IPS-18a (cell line): ENCODE results near the gene RPTN.

ENCODE experiments used
- H3K27ac ChIP-seq: one replicate; pipeline ENCODE4 v1.5.1; 2013; ENCODE audit warnings: low read length
- H3K27me3 ChIP-seq: one replicate; pipeline ENCODE4 v1.6.1; 2013; ENCODE audit warnings: mild to moderate bottlenecking, low read length; ENCODE audit not compliant: control insufficient read depth, insufficient read depth
- H3K36me3 ChIP-seq: one replicate; pipeline ENCODE4 v1.6.1; 2013; ENCODE audit warnings: low read depth, low read length; ENCODE audit not compliant: control insufficient read depth
- H3K4me1 ChIP-seq: one replicate; pipeline ENCODE4 v1.6.1; 2013; ENCODE audit warnings: low read depth, low read length; ENCODE audit not compliant: control insufficient read depth
- H3K4me3 ChIP-seq: one replicate; pipeline ENCODE4 v1.5.1; 2013; ENCODE audit warnings: low read length
- H3K9ac ChIP-seq: one replicate; pipeline ENCODE4 v1.6.1; 2013; ENCODE audit warnings: mild to moderate bottlenecking, low read length, moderate library complexity
- H3K9me3 ChIP-seq: one replicate; pipeline ENCODE4 v1.6.1; 2013; ENCODE audit warnings: low read depth, low read length; ENCODE audit not compliant: control insufficient read depth

Gene RPTN

DNA sequence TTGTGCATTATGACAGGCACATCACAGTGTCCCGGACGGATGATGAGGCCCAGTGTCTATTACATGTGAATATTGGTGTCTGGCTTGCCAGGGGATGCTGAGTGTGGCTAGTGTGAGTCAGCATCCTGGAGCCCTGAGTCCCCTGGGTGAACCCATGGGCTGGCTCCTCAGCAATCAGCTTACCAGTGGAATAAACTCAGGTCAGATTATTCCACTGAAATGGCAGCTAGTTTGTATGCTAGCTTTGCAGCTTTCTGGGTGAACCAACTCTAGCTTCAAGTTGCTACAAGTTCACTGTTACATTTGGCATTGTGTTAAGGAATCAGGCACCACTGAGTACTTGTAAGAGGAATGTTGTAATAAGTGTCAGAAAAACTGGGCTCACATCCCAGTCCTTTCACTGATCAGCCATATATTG lies 23.9 kb upstream of the RPTN start:
- Histone ChIP-seq H3K9me3 (peaks cover 37% of the 10 kb centered on the region), H3K36me3 (no peaks in the 10 kb centered on the region), H3K4me3 (no peak overlapping the region), H3K9ac (no peak overlapping the region), H3K4me1 (no peaks in the 10 kb centered on the region), H3K27ac (no peak overlapping the region), H3K27me3 (no peaks in the 10 kb centered on the region)

GRCh38 chr1:152182431-152182830 lies 23.4 kb upstream of the RPTN start:
- Histone ChIP-seq H3K36me3 (no peaks in the 10 kb centered on the region), H3K4me1 (no peaks in the 10 kb centered on the region), H3K4me3 (no peak overlapping the region), H3K9me3 (peaks cover 34% of the 10 kb centered on the region), H3K27me3 (no peaks in the 10 kb centered on the region), H3K27ac (no peak overlapping the region), H3K9ac (no peak overlapping the region)

GRCh38 chr1:152179566-152179965 lies 20.5 kb upstream of the RPTN start:
- Histone ChIP-seq H3K4me1 (no peaks in the 10 kb centered on the region), H3K9me3 (peaks cover 47% of the 10 kb centered on the region), H3K4me3 (no peak overlapping the region), H3K27ac (no peak overlapping the region), H3K9ac (no peak overlapping the region), H3K27me3 (no peaks in the 10 kb centered on the region), H3K36me3 (no peaks in the 10 kb centered on the region)

GRCh38 chr1:152170287-152170905 lies 11.4 kb upstream of the RPTN start:
- H3K9me3 ChIP-seq = peaks cover 55% of the 10 kb centered on the region
- H3K36me3 ChIP-seq = no peaks in the 10 kb centered on the region
- H3K27ac ChIP-seq = no peak overlapping the region
- H3K27me3 ChIP-seq = no peaks in the 10 kb centered on the region
- H3K4me1 ChIP-seq = no peaks in the 10 kb centered on the region
- H3K4me3 ChIP-seq = no peak overlapping the region
- H3K9ac ChIP-seq = no peak overlapping the region

DNA sequence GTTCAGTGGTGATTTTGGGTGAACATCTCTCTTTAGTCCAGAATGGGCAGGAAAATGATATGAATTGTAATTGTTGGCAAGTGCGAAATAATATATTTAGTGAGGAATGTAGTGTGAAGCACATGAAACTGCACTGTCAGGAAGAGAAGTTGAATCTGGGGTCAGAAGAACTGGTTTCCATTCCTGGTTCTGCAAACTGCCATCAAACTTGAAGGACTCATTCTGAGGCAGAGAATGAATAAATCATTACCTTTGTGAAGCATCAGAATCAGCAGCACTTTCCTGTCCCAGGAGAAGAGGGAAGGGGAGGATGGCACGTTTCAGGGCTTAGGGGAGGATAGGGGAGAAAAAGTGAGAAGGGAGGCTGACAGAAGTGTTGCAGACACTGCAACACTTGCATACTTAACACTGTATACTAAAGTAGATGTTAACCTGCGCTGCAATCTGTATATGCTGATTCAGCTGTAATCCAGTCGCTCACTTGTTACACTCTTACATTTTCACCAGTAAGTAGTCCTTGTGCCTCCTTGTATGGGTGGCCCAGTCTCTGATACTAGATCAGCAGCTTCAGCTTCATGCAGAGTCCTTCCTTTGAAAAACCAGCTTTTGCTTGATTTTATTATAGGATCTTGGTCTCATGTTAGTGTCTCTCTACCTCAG lies 10.5 kb upstream of the RPTN start:
- H3K27ac ChIP-seq = no peak overlapping the region
- peaks cover 56% of the 10 kb centered on the region for H3K9me3 ChIP-seq
- H3K36me3 ChIP-seq = no peaks in the 10 kb centered on the region
- H3K9ac ChIP-seq = no peak overlapping the region
- H3K4me3 ChIP-seq = no peak overlapping the region
- no peaks in the 10 kb centered on the region for H3K27me3 ChIP-seq
- no peaks in the 10 kb centered on the region for H3K4me1 ChIP-seq

DNA sequence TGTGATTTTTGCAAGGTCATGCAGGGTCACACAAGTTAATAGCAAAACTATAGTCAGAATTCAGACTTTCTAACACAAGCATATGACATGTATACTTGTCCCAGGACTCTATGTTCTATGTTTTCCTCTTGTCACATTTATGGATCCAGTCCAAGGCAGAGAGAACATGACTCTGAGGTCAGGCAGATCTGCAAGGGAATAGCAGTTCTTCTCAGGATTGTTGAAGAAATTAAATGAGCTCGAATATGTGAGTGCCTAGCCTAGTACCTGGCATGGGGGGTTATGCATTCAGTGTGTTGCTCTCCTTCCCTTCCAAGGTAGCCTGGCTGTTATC lies 9.5 kb upstream of the RPTN start:
- no peak overlapping the region for H3K9ac ChIP-seq
- peaks cover 54% of the 10 kb centered on the region for H3K9me3 ChIP-seq
- no peak overlapping the region for H3K4me3 ChIP-seq
- no peaks in the 10 kb centered on the region for H3K4me1 ChIP-seq
- no peaks in the 10 kb centered on the region for H3K27me3 ChIP-seq
- H3K36me3 ChIP-seq = no peaks in the 10 kb centered on the region
- no peak overlapping the region for H3K27ac ChIP-seq

DNA sequence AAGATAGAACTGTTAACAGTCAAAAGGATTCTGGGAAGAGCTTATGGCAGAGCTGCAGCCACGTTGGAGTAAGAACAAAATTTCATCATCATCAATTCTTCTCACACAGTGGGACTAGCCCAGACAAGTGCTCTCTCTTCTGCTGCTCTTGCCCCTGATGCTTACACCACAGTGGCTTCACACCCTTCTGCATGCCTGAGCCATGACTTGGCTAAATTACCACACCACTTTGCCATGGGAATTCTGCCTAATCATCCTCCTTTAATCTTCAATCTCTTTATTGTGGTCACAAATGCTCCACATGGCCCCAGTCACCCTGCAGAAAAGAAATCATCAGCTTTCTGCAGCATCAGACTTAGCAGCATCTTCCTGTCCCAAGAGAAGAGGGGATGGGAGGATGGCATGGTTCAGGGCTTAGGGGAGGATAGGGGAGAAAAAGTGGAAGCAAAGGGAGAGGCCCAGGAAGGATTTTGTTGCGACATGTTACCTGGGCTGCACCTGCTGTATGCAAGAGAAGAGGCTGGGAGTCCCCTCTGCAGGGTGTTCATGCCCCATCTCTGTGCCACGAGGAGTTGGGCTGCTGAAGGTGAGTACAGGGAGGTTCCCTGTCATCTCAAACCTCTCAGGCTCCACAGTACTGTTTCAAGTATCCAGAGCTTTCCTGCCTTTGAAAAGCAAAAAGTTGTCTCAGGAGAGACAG lies 9.0 kb upstream of the RPTN start:
- Histone ChIP-seq H3K9me3 (peaks cover 59% of the 10 kb centered on the region), H3K36me3 (no peaks in the 10 kb centered on the region), H3K4me1 (no peaks in the 10 kb centered on the region), H3K9ac (no peak overlapping the region), H3K4me3 (no peak overlapping the region), H3K27me3 (no peaks in the 10 kb centered on the region), H3K27ac (no peak overlapping the region)

- Histone ChIP-seq H3K4me3 (no peak overlapping the region), H3K36me3 (no peaks in the 10 kb centered on the region), H3K4me1 (no peaks in the 10 kb centered on the region), H3K9me3 (peaks cover 58% of the 10 kb centered on the region), H3K27me3 (no peaks in the 10 kb centered on the region), H3K27ac (no peak overlapping the region), H3K9ac (no peak overlapping the region)
Observed at GRCh38 chr1:152166966-152167365, 7.9 kb upstream of the RPTN start.

- Histone ChIP-seq H3K4me3 (no peak overlapping the region), H3K27ac (no peak overlapping the region), H3K4me1 (no peaks in the 10 kb centered on the region), H3K9ac (no peak overlapping the region), H3K27me3 (no peaks in the 10 kb centered on the region), H3K9me3 (peaks cover 67% of the 10 kb centered on the region), H3K36me3 (no peaks in the 10 kb centered on the region)
Observed at GRCh38 chr1:152165286-152166077, 6.5 kb upstream of the RPTN start.

- H3K4me1 ChIP-seq = no peaks in the 10 kb centered on the region
- no peaks in the 10 kb centered on the region for H3K27me3 ChIP-seq
- H3K27ac ChIP-seq = no peak overlapping the region
- peaks cover 72% of the 10 kb centered on the region for H3K9me3 ChIP-seq
- no peak overlapping the region for H3K9ac ChIP-seq
- no peak overlapping the region for H3K4me3 ChIP-seq
- H3K36me3 ChIP-seq = no peaks in the 10 kb centered on the region
Observed at GRCh38 chr1:152164517-152165136, 5.6 kb upstream of the RPTN start.

GRCh38 chr1:152162792-152163463 lies 3.9 kb upstream of the RPTN start:
- no peaks in the 10 kb centered on the region for H3K27me3 ChIP-seq
- H3K36me3 ChIP-seq = no peaks in the 10 kb centered on the region
- H3K4me1 ChIP-seq = no peaks in the 10 kb centered on the region
- peaks cover 67% of the 10 kb centered on the region for H3K9me3 ChIP-seq
- no peak overlapping the region for H3K9ac ChIP-seq
- H3K27ac ChIP-seq = no peak overlapping the region
- no peak overlapping the region for H3K4me3 ChIP-seq
